ENCODE measurements around the gene CMC2.

GRCh38 chr16:81012974-81013373, 6.3 kb upstream of the CMC2 start:
- TF ChIP-seq POLR2AphosphoS5 (IDR thresholded peaks at IDR 0.05; ENCODE audit: low read depth, low read length) (no peak), TAF1 (IDR thresholded peaks at IDR 0.05; ENCODE audit: borderline replicate concordance, insufficient read depth, low read length) (no peak), REST (IDR thresholded peaks at IDR 0.05; ENCODE audit: insufficient read depth in 1 of 2, low read depth in 2 of 2, low read length in 2 of 2) (no peak), SIN3A (IDR thresholded peaks at IDR 0.05; ENCODE audit: borderline replicate concordance, insufficient read depth, low read length) (no peak), FOXP2 (optimal IDR thresholded peaks at IDR 0.05; ENCODE audit: borderline replicate concordance, extremely low read depth, extremely low read length, insufficient read depth) (no peak)
